Ascending aorta (tissue), 2 donors: ENCODE results near the gene IL1RL1. TPM values are rescaled to one million over a fixed set of nuclear protein-coding genes. Genes with fewer than 3 reads are reported as not detected.

Experiments
- DNase-seq, 2 donors: peaks; one replicate each; pipeline ENCODE4 v3.0.0-alpha.2; 2019; ENCODE audit warnings: low spot score in 2 of 2
- H3K27ac ChIP-seq, 2 donors: fragments of 200-600 bp; sonication (generic); one replicate each; pipeline ENCODE4 v1.5.1; 2016 to 2017; ENCODE audit warnings: mild to moderate bottlenecking in 1 of 2
- H3K27me3 ChIP-seq: fragments of 200-600 bp; sonication (generic); one replicate; pipeline ENCODE4 v1.5.1; 2017
- H3K36me3 ChIP-seq, 2 donors: fragments of 200-600 bp; sonication (generic); one replicate each; pipeline ENCODE4 v1.5.1; 2016
- H3K4me1 ChIP-seq, 2 donors: fragments of 200-600 bp; sonication (generic); one replicate each; pipeline ENCODE4 v1.5.1; 2016 to 2017; ENCODE audit warnings: mild to moderate bottlenecking in 1 of 2
- H3K4me3 ChIP-seq, 2 donors: fragments of 200-600 bp; sonication (generic); one replicate each; pipeline ENCODE4 v1.5.1; 2016 to 2017; ENCODE audit warnings: mild to moderate bottlenecking in 1 of 2
- H3K9me3 ChIP-seq, 2 donors: fragments of 200-600 bp; sonication (generic); one replicate each; pipeline ENCODE4 v1.5.1; 2016
- intact Hi-C: fragments of 100-400 bp; cut with DNase I; formaldehyde crosslinking; loops from one replicate; pipeline ENCODE4 v1.15.1; 2023
- total RNA-seq: library from RNA; depleted of rRNA; stranded (reverse); fragments of >200 nt; gene quantifications from one replicate; pipeline ENCODE4 v1.1.0, GENCODE V29; 2016
- TF ChIP-seq, protein P1 (sequence below), 3 experiments: fragments of 200-600 bp in 2 of 3; fragments of 450-650 bp in 1 of 3; sonication (generic) in 2 of 3; IDR thresholded peaks; one replicate each; pipeline ENCODE4 v1.5.1; 2016 to 2019; ENCODE audit warnings: antibody characterized with exemption in 3 of 3, mild to moderate bottlenecking in 1 of 3, moderate library complexity in 1 of 3

IL1RL1 gene
- total RNA-seq, 1 donor from 2014 or later: 3.4 TPM

DNA sequence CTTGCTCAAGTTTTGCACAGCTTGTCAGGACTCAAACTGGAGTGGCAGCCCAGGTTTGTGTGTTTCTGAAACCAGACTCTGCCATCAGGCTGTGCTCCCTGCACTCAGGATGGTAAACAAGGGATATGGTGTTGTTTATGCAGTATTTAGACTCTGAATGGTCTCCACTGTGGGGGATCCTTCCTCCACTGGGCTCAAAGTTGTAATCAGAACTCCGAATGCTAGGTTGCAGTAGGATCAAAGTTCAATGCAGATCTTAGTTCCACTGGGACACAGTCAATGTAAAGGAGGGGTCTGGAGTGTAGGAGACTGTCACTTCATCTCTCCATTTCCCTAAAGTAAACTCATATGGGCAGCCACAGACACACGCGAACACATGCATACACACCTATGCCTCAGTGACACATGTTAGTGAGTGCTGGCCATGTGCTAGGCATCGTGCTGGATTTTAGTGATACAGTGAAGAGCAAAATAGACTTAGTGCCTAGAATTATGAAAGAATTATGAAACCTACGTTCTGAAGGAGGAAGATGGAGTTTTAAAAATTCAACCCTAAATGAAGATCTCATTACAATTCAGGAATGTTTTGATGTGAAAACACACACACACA lies 50.4 kb downstream of the IL1RL1 start:
- no peak overlapping the region for H3K4me3 ChIP-seq
- no peaks in the 10 kb centered on the region for H3K36me3 ChIP-seq
- peaks cover 5 to 9% of the 10 kb centered on the region in 2 donors for H3K9me3 ChIP-seq
- H3K27me3 ChIP-seq: no peaks in the 10 kb centered on the region
- intact Hi-C loops: no loop called here
- TF ChIP-seq, protein P1, sequence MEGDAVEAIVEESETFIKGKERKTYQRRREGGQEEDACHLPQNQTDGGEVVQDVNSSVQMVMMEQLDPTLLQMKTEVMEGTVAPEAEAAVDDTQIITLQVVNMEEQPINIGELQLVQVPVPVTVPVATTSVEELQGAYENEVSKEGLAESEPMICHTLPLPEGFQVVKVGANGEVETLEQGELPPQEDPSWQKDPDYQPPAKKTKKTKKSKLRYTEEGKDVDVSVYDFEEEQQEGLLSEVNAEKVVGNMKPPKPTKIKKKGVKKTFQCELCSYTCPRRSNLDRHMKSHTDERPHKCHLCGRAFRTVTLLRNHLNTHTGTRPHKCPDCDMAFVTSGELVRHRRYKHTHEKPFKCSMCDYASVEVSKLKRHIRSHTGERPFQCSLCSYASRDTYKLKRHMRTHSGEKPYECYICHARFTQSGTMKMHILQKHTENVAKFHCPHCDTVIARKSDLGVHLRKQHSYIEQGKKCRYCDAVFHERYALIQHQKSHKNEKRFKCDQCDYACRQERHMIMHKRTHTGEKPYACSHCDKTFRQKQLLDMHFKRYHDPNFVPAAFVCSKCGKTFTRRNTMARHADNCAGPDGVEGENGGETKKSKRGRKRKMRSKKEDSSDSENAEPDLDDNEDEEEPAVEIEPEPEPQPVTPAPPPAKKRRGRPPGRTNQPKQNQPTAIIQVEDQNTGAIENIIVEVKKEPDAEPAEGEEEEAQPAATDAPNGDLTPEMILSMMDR (IDR thresholded peaks at IDR 0.05): no peak
- no peak for DNase-seq
- H3K27ac ChIP-seq: no peak overlapping the region
- H3K4me1 ChIP-seq: no peaks in the 10 kb centered on the region

DNA sequence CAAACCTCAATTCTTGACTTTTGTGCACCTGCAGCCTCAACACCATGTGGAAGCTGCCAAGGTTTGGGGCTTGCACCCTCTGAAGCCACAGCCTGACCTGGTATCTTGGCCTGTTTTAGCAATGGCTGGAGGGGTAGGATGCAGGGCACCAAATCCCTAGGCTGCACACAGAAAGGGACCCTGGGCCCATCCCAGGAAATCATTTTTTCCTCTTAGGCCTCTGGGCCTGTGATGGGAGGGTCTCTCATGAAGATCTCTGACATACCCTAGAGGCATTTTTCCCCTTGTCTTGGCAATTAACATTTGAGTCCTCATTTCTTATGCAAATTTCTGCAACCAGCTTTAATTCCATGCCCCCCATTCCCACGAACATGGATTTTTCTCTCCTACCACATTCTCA lies 54.4 kb downstream of the IL1RL1 start:
- intact Hi-C loops: no loop called here
- TF ChIP-seq, protein P1 (IDR thresholded peaks at IDR 0.05): no peak
- DNase-seq: no peak
- H3K27me3 ChIP-seq: no peaks in the 10 kb centered on the region
- no peak overlapping the region for H3K4me3 ChIP-seq
- H3K36me3 ChIP-seq: no peaks in the 10 kb centered on the region
- no peaks in the 10 kb centered on the region for H3K4me1 ChIP-seq
- H3K9me3 ChIP-seq: peaks cover 5 to 9% of the 10 kb centered on the region in 2 donors
- no peak overlapping the region for H3K27ac ChIP-seq

DNA sequence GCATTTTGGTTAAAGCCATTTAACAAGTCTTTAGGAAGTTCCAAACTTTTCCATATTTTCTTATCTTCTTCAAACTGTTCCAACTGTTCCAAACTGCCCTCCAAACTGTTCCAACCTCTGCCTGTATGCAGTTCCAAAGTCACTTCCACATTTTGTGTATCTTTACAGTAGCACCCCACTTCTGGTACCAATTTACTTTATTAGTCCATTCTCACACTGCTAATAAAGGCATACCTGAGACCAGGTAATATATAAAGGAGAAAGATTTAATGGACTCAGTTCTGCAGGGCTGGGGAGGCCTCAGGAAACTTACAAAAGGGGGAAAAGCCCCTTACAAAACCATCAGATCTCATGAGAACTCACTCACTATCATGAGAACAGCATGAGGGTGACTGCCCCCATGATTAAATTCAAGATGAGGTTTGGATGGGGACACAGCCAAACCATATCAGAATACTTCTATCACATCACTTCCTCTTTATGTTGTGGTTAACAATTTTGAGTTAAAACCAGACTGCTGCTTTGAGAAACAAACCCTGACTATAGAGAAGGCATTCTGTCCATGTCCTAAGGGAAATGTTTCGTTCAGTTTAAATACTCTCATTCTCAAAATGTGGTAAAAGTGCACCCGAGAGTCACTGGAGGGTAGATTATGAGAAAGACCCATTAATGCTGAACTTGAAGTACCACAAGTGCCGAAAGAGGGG lies 55.2 kb downstream of the IL1RL1 start:
- no peaks in the 10 kb centered on the region for H3K36me3 ChIP-seq
- H3K4me3 ChIP-seq: no peak overlapping the region
- TF ChIP-seq, protein P1 (IDR thresholded peaks at IDR 0.05): no peak
- intact Hi-C loops: no loop called here
- peaks cover 5 to 9% of the 10 kb centered on the region in 2 donors for H3K9me3 ChIP-seq
- no peaks in the 10 kb centered on the region for H3K4me1 ChIP-seq
- no peak overlapping the region for H3K27ac ChIP-seq
- H3K27me3 ChIP-seq: no peaks in the 10 kb centered on the region
- DNase-seq: no peak

DNA sequence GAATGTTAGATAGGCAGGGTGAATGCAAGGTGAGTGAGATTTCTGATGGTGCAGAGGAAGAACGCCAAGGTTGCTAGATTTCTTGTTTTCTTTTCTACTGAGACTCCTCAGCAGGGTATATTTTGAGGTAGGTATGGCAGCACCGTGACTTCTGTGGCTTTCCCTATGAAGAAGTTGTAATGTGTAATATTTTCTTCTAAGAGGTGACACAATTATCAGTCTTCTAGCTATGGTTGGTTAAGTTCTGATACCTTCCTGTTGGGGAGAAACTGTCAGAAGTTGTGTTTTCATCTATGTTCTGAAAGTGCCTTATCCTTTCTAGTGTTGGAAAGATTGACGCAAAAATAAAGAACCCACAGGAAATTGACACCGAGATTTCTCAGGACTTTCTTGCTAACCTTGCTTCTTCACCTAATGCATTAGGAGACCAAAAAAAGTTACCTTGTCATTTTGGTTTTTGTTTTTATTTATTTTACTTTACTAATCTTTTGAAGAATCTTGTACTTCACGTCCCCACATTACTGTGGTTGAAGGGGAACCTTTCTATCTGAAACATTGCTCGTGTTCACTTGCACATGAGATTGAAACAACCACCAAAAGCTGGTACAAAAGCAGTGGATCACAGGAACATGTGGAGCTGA lies 56.1 kb downstream of the IL1RL1 start:
- Histone ChIP-seq H3K4me1 (no peaks in the 10 kb centered on the region), H3K36me3 (no peaks in the 10 kb centered on the region), H3K27me3 (no peaks in the 10 kb centered on the region), H3K4me3 (no peak overlapping the region), H3K9me3 (peaks cover 5 to 9% of the 10 kb centered on the region in 2 donors), H3K27ac (no peak overlapping the region)
- TF ChIP-seq, protein P1 (IDR thresholded peaks at IDR 0.05): no peak
- intact Hi-C loops: no loop called here
- no peak for DNase-seq

DNA sequence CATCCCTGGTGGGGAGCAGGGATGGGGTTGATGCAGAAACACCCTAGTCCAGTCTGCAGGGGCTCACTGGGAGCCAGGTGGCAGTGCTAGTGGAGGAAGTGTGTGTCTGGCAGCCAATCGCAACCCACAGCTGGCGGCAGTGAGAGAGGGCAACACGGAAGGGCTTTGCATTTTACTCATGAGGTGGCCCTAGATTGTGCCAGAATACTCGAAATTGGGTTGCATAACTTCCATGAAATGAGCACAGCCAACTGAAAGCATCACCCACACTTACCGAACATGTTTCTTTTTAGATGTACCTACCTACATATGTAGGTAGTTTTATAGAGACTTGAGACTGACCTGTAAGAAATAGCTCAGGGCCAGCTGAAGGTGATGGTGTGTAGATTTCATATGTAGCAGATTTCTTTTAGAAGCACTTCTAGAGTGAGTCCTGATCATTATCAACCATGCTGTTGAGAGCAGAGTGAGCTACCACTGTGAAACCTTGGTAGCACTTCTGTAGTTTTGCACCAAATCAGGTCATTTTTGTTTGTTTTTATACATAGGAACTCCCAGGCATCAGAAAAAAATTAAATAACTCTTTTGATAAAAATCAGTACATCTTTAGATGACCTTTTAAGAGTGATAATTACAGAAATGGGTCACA lies 57.2 kb downstream of the IL1RL1 start:
- DNase-seq: no peak
- H3K4me3 ChIP-seq: no peak overlapping the region
- intact Hi-C loops: no loop called here
- no peaks in the 10 kb centered on the region for H3K36me3 ChIP-seq
- TF ChIP-seq, protein P1 (IDR thresholded peaks at IDR 0.05): no peak
- no peaks in the 10 kb centered on the region for H3K4me1 ChIP-seq
- peaks cover 5 to 9% of the 10 kb centered on the region in 2 donors for H3K9me3 ChIP-seq
- H3K27me3 ChIP-seq: no peaks in the 10 kb centered on the region
- H3K27ac ChIP-seq: no peak overlapping the region
